Mesendoderm (in vitro differentiated cells): ENCODE results near the gene DHX16.
"Not testable (repeated sequence)": the region's sequence is repeated elsewhere in the genome, so short reads cannot be mapped to it uniquely, and the experiment has no call there.

Source experiments
- DNase-seq: peaks from one replicate; pipeline ENCODE4 v3.0.0; 2013
- H2AK5ac ChIP-seq: 2 replicates; pipeline ENCODE4 v1.6.1; 2013; ENCODE audit warnings: low read length, inconsistent platforms
- H2BK120ac ChIP-seq: 2 replicates; pipeline ENCODE4 v1.6.1; 2013; ENCODE audit warnings: low read depth, mild to moderate bottlenecking, low read length, moderate library complexity, mixed read lengths
- H2BK15ac ChIP-seq: replicated peaks from 2 replicates; pipeline ENCODE4 v1.6.1; 2013; ENCODE audit warnings: low read depth, mild to moderate bottlenecking, moderate library complexity
- H2BK5ac ChIP-seq: 2 replicates; pipeline ENCODE4 v1.6.1; 2013; ENCODE audit warnings: low read length, inconsistent platforms
- H3K18ac ChIP-seq: 2 replicates; pipeline ENCODE4 v1.6.1; 2013; ENCODE audit warnings: mild to moderate bottlenecking, low read length, mixed read lengths
- H3K23ac ChIP-seq: one replicate; pipeline ENCODE4 v1.6.1; 2013; ENCODE audit warnings: low read length
- H3K27ac ChIP-seq: 2 replicates; pipeline ENCODE4 v1.5.1; 2013; ENCODE audit warnings: low read depth, mild to moderate bottlenecking, inconsistent platforms, low read length, moderate library complexity
- H3K27me3 ChIP-seq: 2 replicates; pipeline ENCODE4 v1.6.1; 2013; ENCODE audit warnings: low read length, control low read depth, mild to moderate bottlenecking, inconsistent platforms; ENCODE audit not compliant: insufficient read depth, poor library complexity
- H3K36me3 ChIP-seq: 2 replicates; pipeline ENCODE4 v1.6.1; 2013; ENCODE audit warnings: low read length, inconsistent platforms; ENCODE audit not compliant: control insufficient read depth, insufficient read depth
- H3K4ac ChIP-seq: one replicate; pipeline ENCODE4 v1.6.1; 2013; ENCODE audit warnings: low read depth, mild to moderate bottlenecking, low read length, moderate library complexity
- H3K4me1 ChIP-seq: 2 replicates; pipeline ENCODE4 v1.6.1; 2013; ENCODE audit warnings: low read depth, low read length, inconsistent platforms; ENCODE audit not compliant: control insufficient read depth
- H3K4me2 ChIP-seq: 2 replicates; pipeline ENCODE4 v1.6.1; 2013; ENCODE audit warnings: low read length
- H3K4me3 ChIP-seq: 2 replicates; pipeline ENCODE4 v1.5.1; 2013; ENCODE audit warnings: mild to moderate bottlenecking, low read length
- H3K56ac ChIP-seq: one replicate; pipeline ENCODE4 v1.6.1; 2013; ENCODE audit warnings: low read length
- H3K79me1 ChIP-seq: 2 replicates; pipeline ENCODE4 v1.6.1; 2013; ENCODE audit warnings: low read length, inconsistent platforms
- H3K79me2 ChIP-seq: 2 replicates; pipeline ENCODE4 v1.6.1; 2013; ENCODE audit warnings: mild to moderate bottlenecking, low read length; ENCODE audit not compliant: control insufficient read depth, insufficient read depth
- H3K9ac ChIP-seq: 2 replicates; pipeline ENCODE4 v1.6.1; 2013; ENCODE audit warnings: low read length, inconsistent platforms
- H4K5ac ChIP-seq: one replicate; pipeline ENCODE4 v1.6.1; 2013; ENCODE audit warnings: low read length
- H4K8ac ChIP-seq: one replicate; pipeline ENCODE4 v1.6.1; 2013; ENCODE audit warnings: low read depth, mild to moderate bottlenecking, control low read depth, low read length, moderate library complexity
- WGBS: extraction: QIAGEN DNeasy Blood & Tissue Kit; methylation state at CpG from one replicate; pipeline ENCODE4 v1.1.7; 2013; ENCODE audit warnings: low lambda C conversion rate, missing lambda C conversion rate; ENCODE audit not compliant: insufficient coverage; ENCODE audit errors: extremely low coverage; 5-methylcytosine and 5-hydroxymethylcytosine counted together

The DHX16 gene

DNA sequence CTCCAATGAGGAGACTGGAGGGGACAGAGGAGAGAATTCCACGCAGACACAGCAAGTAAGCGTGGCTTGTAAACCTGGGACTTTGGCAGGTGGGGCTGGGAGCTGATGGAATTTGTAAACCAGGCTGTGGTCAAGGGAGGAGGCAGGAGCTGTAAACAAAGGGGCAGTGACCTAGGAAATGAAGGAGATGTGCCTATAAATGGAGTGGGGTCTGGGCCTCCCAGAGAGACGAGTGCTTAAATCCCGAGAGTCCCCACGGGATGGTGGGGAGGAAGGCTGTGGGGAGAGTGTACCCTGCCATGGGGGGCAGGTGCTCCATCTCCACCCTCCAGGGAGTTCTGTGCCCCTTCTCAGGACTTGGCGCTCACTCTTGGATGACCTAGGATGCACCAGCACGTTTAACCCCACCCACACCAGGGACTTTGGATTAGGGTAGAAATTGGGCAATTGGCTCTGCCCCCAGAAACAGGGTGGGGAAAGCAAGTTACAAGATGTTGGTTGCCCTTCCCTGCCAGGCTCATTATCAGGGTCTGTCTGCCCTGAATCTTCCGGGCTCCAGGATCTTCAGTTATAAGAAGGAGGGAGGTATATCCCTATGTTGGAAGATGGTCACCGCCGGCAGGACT is 4.0 kb upstream of the DHX16 start:
- H4K8ac ChIP-seq = no peak overlapping the region
- no peak overlapping the region for H3K27ac ChIP-seq
- no peaks in the 10 kb centered on the region for H3K27me3 ChIP-seq
- no peaks in the 10 kb centered on the region for H3K4me1 ChIP-seq
- H3K4ac ChIP-seq = no peak overlapping the region
- no CpG with 5 or more reads among the region's 10 CpGs for WGBS
- no peak overlapping the region for H3K18ac ChIP-seq
- H3K4me2 ChIP-seq = no peak overlapping the region
- H3K79me2 ChIP-seq = peaks cover 16% of the 10 kb centered on the region
- H3K36me3 ChIP-seq = peaks cover 10% of the 10 kb centered on the region
- no peak overlapping the region for H3K56ac ChIP-seq
- H3K4me3 ChIP-seq = no peak overlapping the region
- H3K23ac ChIP-seq = no peak overlapping the region
- H3K9ac ChIP-seq = no peak overlapping the region
- no peak overlapping the region for H2BK120ac ChIP-seq
- peaks cover 12% of the 10 kb centered on the region for H3K79me1 ChIP-seq
- no peak overlapping the region for H2BK15ac ChIP-seq
- H4K5ac ChIP-seq = no peak overlapping the region
- H2AK5ac ChIP-seq = no peak overlapping the region
- no peak overlapping the region for H2BK5ac ChIP-seq
- no peak for DNase-seq

DNA sequence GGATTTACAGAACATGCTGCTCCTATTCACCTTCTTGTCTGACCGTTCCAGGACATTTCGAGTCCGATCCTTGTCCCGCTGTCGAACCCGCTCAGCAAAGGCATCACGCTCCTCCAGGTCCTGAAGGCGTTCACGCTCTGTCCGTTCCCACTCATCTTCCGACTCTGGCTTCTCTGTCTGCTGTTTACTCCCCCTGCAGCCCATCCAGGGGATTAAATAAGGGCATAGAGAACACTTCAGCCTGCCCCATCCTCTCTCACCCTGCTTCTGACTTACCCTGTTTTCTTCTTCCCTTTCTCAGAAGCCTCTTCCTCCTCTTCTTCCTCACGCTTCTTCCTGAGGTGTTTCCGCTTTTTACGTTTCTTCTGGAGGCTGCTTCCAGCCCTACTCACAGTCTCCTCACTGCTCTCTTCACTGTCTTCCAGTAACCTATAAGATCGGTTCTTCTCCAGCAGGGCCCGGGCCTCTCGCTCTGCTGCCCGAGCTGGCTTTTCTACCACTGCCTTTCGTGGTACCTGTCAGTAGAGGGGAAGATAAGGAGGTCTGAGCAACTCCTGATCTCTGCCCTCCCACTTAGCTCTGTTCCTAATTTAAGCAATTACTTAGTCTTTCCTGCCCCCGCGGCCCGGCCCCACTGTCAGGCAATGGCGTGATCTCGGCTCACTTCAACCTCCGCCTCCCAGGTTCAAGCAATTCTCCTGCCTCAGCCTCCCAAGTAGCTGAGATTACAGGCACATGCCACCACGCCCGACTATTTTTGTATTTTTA is 1.9 kb downstream of the DHX16 start:
- Histone ChIP-seq H3K27me3 (no peaks in the 10 kb centered on the region), H3K4ac (no peak overlapping the region), H3K18ac (no peak overlapping the region), H3K9ac (no peak overlapping the region), H3K36me3 (peaks cover under 1% of the 10 kb centered on the region), H4K5ac (no peak overlapping the region), H3K79me2 (peaks cover 4% of the 10 kb centered on the region), H4K8ac (no peak overlapping the region), H2BK15ac (no peak overlapping the region), H2AK5ac (no peak overlapping the region), H3K27ac (no peak overlapping the region), H3K4me3 (no peak overlapping the region), H3K4me2 (no peak overlapping the region), H2BK120ac (no peak overlapping the region), H3K23ac (no peak overlapping the region), H3K4me1 (no peaks in the 10 kb centered on the region), H3K56ac (no peak overlapping the region), H3K79me1 (peaks cover 4% of the 10 kb centered on the region), H2BK5ac (no peak overlapping the region)
- WGBS = no CpG with 5 or more reads among the region's 27 CpGs
- peak; percentile 45 for DNase-seq

DNA sequence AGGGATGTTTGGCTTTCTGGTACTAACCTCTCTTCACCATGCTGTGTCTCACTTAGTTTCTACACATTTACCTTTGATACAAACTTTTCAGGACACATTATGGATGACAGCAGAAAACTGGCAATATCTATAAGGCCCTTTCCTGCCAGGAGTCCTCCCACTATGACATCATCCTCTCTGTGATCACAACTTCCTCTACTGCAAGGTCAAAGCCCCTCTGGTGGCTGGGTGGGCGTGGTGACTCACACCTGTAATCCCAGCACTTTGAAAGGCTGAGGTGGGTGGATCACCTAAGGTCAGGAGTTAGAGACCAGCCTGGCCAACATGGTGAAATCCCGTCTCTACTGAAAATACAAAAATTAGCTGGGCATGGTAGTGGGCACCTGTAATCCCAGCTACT is 6.5 kb downstream of the DHX16 start:
- not testable (repeated sequence) for H2BK5ac ChIP-seq, H4K8ac ChIP-seq, H3K79me2 ChIP-seq, H3K18ac ChIP-seq, H3K4me1 ChIP-seq, H4K5ac ChIP-seq, H3K79me1 ChIP-seq, H2AK5ac ChIP-seq, H3K36me3 ChIP-seq, H3K4me2 ChIP-seq, H3K23ac ChIP-seq, H2BK15ac ChIP-seq, H3K9ac ChIP-seq, H3K27ac ChIP-seq, H2BK120ac ChIP-seq, H3K56ac ChIP-seq, H3K4ac ChIP-seq, H3K4me3 ChIP-seq, H3K27me3 ChIP-seq
- DNase-seq = peak; percentile 55
- WGBS = no CpG with 5 or more reads among the region's 2 CpGs

DNA sequence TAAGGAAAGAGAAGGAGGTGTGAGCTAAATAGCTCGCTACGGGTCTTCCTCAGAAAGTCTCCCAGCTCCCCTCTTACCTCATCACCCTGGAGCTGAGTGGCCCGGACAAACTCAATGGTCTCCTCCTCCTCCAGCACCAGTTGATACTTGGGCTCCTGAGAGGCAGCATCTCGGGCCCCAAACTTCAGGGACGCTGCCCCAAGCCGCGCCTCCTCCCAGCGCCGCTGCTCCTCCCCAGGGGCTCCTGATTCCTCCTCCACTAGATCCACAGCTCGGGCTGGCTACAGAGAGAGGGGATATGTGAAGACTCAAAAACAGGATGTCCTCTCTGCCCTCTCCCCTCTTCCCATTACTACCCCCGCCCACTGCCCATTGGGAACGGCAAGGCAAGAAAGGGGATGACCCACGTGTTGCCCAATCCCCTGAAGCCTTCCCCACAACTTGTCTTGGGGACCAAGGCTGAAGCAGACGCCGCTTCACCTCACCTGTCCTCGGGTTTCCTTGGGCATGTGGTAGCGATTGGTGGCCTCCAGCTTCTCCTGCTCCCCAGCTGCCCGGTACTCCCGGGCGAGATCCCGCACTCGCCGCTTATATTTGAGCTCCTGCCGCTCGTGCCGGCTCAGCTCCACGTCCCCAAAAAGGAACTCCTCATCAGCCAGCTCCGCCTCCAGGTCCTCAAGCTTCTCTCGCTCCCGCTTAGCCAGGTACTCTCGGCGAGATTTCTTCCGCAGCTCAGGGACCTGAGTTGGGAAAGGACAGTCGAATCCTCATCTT is 7.6 kb downstream of the DHX16 start:
- Histone ChIP-seq H3K18ac (no peak overlapping the region), H2AK5ac (no peak overlapping the region), H3K27me3 (no peaks in the 10 kb centered on the region), H3K56ac (no peak overlapping the region), H3K4me2 (no peak overlapping the region), H3K79me1 (no peaks in the 10 kb centered on the region), H3K9ac (no peak overlapping the region), H2BK120ac (no peak overlapping the region), H4K8ac (no peak overlapping the region), H3K4me3 (no peak overlapping the region), H3K79me2 (no peaks in the 10 kb centered on the region), H3K4ac (no peak overlapping the region), H3K23ac (no peak overlapping the region), H3K4me1 (no peaks in the 10 kb centered on the region), H2BK5ac (no peak overlapping the region), H3K27ac (no peak overlapping the region), H4K5ac (no peak overlapping the region), H2BK15ac (no peak overlapping the region), H3K36me3 (peaks cover 5% of the 10 kb centered on the region)
- no CpG with 5 or more reads among the region's 34 CpGs for WGBS
- DNase-seq = no peak

DNA sequence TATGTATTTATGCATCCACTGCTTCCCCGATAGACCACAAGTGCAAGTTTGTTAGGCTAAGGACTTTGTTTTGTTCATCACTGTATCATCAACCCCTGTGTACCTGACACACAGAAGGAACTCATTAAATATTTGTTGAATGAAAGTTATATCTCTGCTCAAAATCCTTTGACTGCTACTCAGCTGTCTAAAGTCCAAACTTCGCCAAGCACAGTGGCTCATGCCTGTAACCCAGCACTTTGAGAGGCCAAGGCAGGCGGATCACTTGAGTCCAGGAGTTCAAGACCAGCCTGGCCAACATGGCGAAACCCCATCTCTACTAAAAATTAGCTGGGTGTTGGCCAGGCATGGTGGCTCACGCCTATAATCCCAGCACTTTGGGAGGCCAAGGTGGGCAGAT is 14.9 kb downstream of the DHX16 start:
- H3K4ac ChIP-seq, DNase-seq, H3K27me3 ChIP-seq, H3K4me2 ChIP-seq, H3K79me1 ChIP-seq, H2BK5ac ChIP-seq, H3K9ac ChIP-seq, H3K18ac ChIP-seq, H2BK15ac ChIP-seq, H4K8ac ChIP-seq, H3K4me3 ChIP-seq, H4K5ac ChIP-seq, H3K79me2 ChIP-seq, H2AK5ac ChIP-seq, H3K56ac ChIP-seq, H3K4me1 ChIP-seq, H2BK120ac ChIP-seq, H3K27ac ChIP-seq, H3K23ac ChIP-seq: not testable (repeated sequence)
- peaks cover 21% of the 10 kb centered on the region for H3K36me3 ChIP-seq
- no CpG with 5 or more reads among the region's 5 CpGs for WGBS
